Hematopoietic multipotent progenitor cell treated with erythropoietin and hydrocortisone succinate and interleukin-3 and kit ligand, for 8 days (in vitro differentiated cells): ENCODE measurements around the gene MOV10.

Experiments
- DNase-seq: peaks from one replicate; pipeline ENCODE4 v3.0.0-alpha.2; 2015

MOV10 gene

GRCh38 chr1:112743174-112744008 lies 68.9 kb downstream of the MOV10 start:
- no peak for DNase-seq

- no peak for DNase-seq
These were observed 69.6 kb downstream of the MOV10 start for GRCh38 chr1:112744009-112744578.

GRCh38 chr1:112748396-112748795 lies 73.9 kb downstream of the MOV10 start:
- DNase-seq, result no peak
